B cell (primary cell): ENCODE measurements around the gene HIGD1C. TPM values are rescaled to one million over a fixed set of nuclear protein-coding genes. Genes with fewer than 3 reads are reported as not detected.

Source experiments
- ATAC-seq: fragments of 200-7000 bp; cut with Tn5 transposase; one replicate; pipeline ENCODE4 v1.10.0; 2021; ENCODE audit warnings: low read depth, mild to moderate bottlenecking, moderate number of reproducible peaks, moderate library complexity
- CTCF ChIA-PET: fragments of 350-600 bp; sonication (Branson Sonifier 250); formaldehyde crosslinking; loops from one replicate; lab custom pipeline; 2021; ENCODE audit warnings: antibody characterized with exemption, inconsistent platforms; lab: Charles Lee
- POLR2A ChIA-PET: fragments of 350-600 bp; sonication (Branson Sonifier 250); formaldehyde crosslinking; loops from one replicate; lab custom pipeline; 2021; ENCODE audit warnings: antibody characterized with exemption; lab: Charles Lee
- DNase-seq: peaks from one replicate; pipeline ENCODE4 v3.0.0; 2013
- H2AFZ ChIP-seq: 2 replicates; pipeline ENCODE4 v1.6.1; 2012; ENCODE audit warnings: mild to moderate bottlenecking, low read depth, low read length; ENCODE audit not compliant: insufficient read depth, poor library complexity, severe bottlenecking
- H3K27ac ChIP-seq, 2 donors: 1 replicate in 1 of 2; 2 replicates in 1 of 2; pipeline ENCODE4 v1.5.1; 2012 to 2013; ENCODE audit warnings: low read length in 2 of 2, mild to moderate bottlenecking in 2 of 2, moderate library complexity in 1 of 2
- H3K27me3 ChIP-seq, 4 experiments: fragments of 200-600 bp in 1 of 4; sonication (generic) in 1 of 4; replicated peaks in 1 of 4; 1 replicate in 2 of 4; 2 replicates in 2 of 4; pipeline versions ENCODE4 v1.6.1 to v1.7.0; 2013 to 2016; ENCODE audit warnings: low read length in 3 of 4, mild to moderate bottlenecking in 2 of 4, mixed read lengths in 1 of 4, moderate library complexity in 1 of 4; ENCODE audit not compliant: insufficient read depth in 4 of 4, control insufficient read depth in 3 of 4; ENCODE audit errors: control extremely low read depth in 1 of 4
- H3K36me3 ChIP-seq, 2 experiments: replicated peaks in 1 of 2; 1 replicate in 1 of 2; 2 replicates in 1 of 2; pipeline versions ENCODE4 v1.6.1 to v1.7.1; 2013; ENCODE audit warnings: low read length in 1 of 2; ENCODE audit not compliant: insufficient read depth in 2 of 2, control insufficient read depth in 1 of 2; ENCODE audit errors: control extremely low read depth in 1 of 2, extremely low read depth in 1 of 2
- H3K4me1 ChIP-seq, 2 donors: fragments of 200-600 bp in 1 of 2; sonication (generic) in 1 of 2; 1 replicate in 1 of 2; 2 replicates in 1 of 2; pipeline versions ENCODE4 v1.5.1 to v1.6.1; 2013 to 2017; ENCODE audit warnings: low read length in 2 of 2; ENCODE audit not compliant: control insufficient read depth in 2 of 2, insufficient read depth in 2 of 2
- H3K4me2 ChIP-seq: replicated peaks from 2 replicates; pipeline ENCODE3; 2012; ENCODE audit warnings: mild to moderate bottlenecking, low read depth, low read length; ENCODE audit not compliant: poor library complexity, severe bottlenecking
- H3K4me3 ChIP-seq, 5 experiments: fragments of 200-600 bp in 1 of 5; sonication (generic) in 1 of 5; 1 replicate in 3 of 5; 2 replicates in 2 of 5; pipeline versions ENCODE4 v1.5.1 to v1.7.0; 2011 to 2016; ENCODE audit warnings: low read length in 4 of 5, mild to moderate bottlenecking in 4 of 5, low read depth in 2 of 5, control low read depth in 1 of 5, moderate library complexity in 1 of 5; ENCODE audit not compliant: insufficient read depth in 1 of 5; ENCODE audit errors: control extremely low read depth in 1 of 5, extremely low read depth in 1 of 5
- H3K79me2 ChIP-seq: fragments of 200-600 bp; sonication (generic); one replicate; pipeline ENCODE4 v1.6.0; 2016; ENCODE audit warnings: low read length; ENCODE audit not compliant: control insufficient read depth, insufficient read depth
- H3K9ac ChIP-seq: fragments of 200-600 bp; sonication (generic); 2 replicates; pipeline ENCODE4 v1.6.1; 2017; ENCODE audit warnings: mild to moderate bottlenecking, low read length, moderate library complexity
- H3K9me3 ChIP-seq, 3 donors: one replicate each; pipeline versions ENCODE4 v1.6.1 to v1.7.1; 2013; ENCODE audit warnings: low read length in 2 of 3; ENCODE audit not compliant: control insufficient read depth in 2 of 3, insufficient read depth in 1 of 3; ENCODE audit errors: control extremely low read depth in 1 of 3
- H4K20me1 ChIP-seq: 2 replicates; pipeline ENCODE4 v1.6.0; 2012; ENCODE audit warnings: mild to moderate bottlenecking, low read length; ENCODE audit not compliant: insufficient read depth, control insufficient read depth, poor library complexity, severe bottlenecking
- H3K27ac Mint-ChIP-seq: one replicate; pipeline ENCODE4 v1.8.0; 2021; ENCODE audit warnings: mixed read lengths
- H3K27me3 Mint-ChIP-seq: one replicate; pipeline ENCODE4 v1.8.0; 2021; ENCODE audit warnings: mixed read lengths
- H3K4me1 Mint-ChIP-seq: one replicate; pipeline ENCODE4 v1.8.0; 2021; ENCODE audit warnings: mixed read lengths
- H3K4me3 Mint-ChIP-seq: one replicate; pipeline ENCODE4 v1.8.0; 2021; ENCODE audit warnings: mixed read lengths
- H3K9me3 Mint-ChIP-seq: one replicate; pipeline ENCODE4 v1.8.0; 2022; ENCODE audit warnings: mixed read lengths; ENCODE audit not compliant: insufficient read depth
- CTCF ChIP-seq: fragments of 200-600 bp; IDR thresholded peaks from one replicate; pipeline ENCODE4 v1.8.0; 2022; ENCODE audit warnings: antibody characterized with exemption, mild to moderate bottlenecking
- EZH2 ChIP-seq: IDR thresholded peaks from 2 replicates; pipeline ENCODE4 v1.6.1; 2012; ENCODE audit warnings: borderline replicate concordance, low read depth, mild to moderate bottlenecking, moderate library complexity, low read length; ENCODE audit not compliant: insufficient read depth, poor library complexity, severe bottlenecking
- WGBS: methylation state at CpG from one replicate; pipeline ENCODE4 v1.1.5; 2013; ENCODE audit warnings: missing lambda C conversion rate; ENCODE audit not compliant: insufficient coverage; 5-methylcytosine and 5-hydroxymethylcytosine counted together
- intact Hi-C: fragments of 100-400 bp; cut with micrococcal nuclease; formaldehyde crosslinking; loops from one replicate; pipeline ENCODE4 v1.10.0; 2022
- polyA plus RNA-seq: library from polyadenylated mRNA; depleted of rRNA; stranded (reverse); fragments of >200 nt; gene quantifications from 2 replicates; pipeline ENCODE4 v1.2.3, GENCODE V29; 2012
- total RNA-seq, 2 donors: library from RNA; stranded (reverse); fragments of 120-200 nt in 1 of 2; gene quantifications; 1 replicate in 1 of 2; 2 replicates in 1 of 2; pipeline versions ENCODE4 v1.2.3 to v1.2.4, GENCODE V29; 2013 to 2022

HIGD1C gene
- total and polyA plus RNA-seq, 2 donors (not counting 1 experiment from before 2014, with no cell fraction given), result not detected

DNA sequence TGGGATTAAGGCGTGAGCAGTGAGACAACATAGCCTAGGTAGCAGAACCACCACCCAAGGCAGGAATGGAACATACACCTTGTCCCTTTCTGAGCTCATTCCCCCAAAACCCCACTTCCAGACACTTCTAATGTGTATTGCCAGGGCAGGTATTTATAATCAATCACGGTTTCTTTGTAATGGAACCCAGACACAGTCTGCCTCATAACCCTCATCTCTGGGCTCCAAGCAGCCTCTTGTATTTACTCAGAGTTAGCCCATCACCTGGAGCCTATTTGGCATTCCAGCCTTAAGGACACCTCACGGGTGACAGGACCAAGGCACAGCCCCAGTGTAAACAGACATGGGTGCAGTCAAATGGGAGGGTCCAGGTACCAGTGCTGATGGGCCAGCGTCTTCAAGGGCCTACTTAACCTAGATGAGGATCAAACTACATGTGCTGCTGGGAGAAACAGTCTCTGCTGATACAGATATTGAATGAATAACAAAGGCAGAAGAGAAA, 2.5 kb upstream of the HIGD1C start:
- no peak overlapping the region for H3K27ac Mint-ChIP-seq
- H3K9me3 Mint-ChIP-seq, result no peaks in the 10 kb centered on the region
- H3K27me3 ChIP-seq, result no peaks in the 10 kb centered on the region
- H3K27ac ChIP-seq, result no peak overlapping the region
- ChIA-PET POLR2A (no interaction called here), CTCF (interaction anchor here (1.2 kb wide), 1 partner anchor 124 kb away, joined by 3 read pairs; no protein-coding TSS in a partner anchor)
- no peaks in the 10 kb centered on the region for H3K27me3 Mint-ChIP-seq
- H3K9me3 ChIP-seq, result no peaks in the 10 kb centered on the region
- H3K9ac ChIP-seq, result no peak overlapping the region
- WGBS, result 93% methylated on average over 4 of the region's 4 CpGs
- ATAC-seq (no peak), DNase-seq (no peak)
- H3K4me1 Mint-ChIP-seq, result no peaks in the 10 kb centered on the region
- intact Hi-C loops, result no loop called here
- no peaks in the 10 kb centered on the region for H3K79me2 ChIP-seq
- TF ChIP-seq CTCF (no peak), EZH2 (no peak)
- no peak overlapping the region for H3K4me3 Mint-ChIP-seq
- H4K20me1 ChIP-seq, result no peaks in the 10 kb centered on the region
- H3K36me3 ChIP-seq, result no peaks in the 10 kb centered on the region
- H3K4me3 ChIP-seq, result no peak overlapping the region
- no peak overlapping the region for H2AFZ ChIP-seq
- no peaks in the 10 kb centered on the region for H3K4me1 ChIP-seq
- H3K4me2 ChIP-seq, result no peak overlapping the region

GRCh38 chr12:50951112-50951511, 1.2 kb upstream of the HIGD1C start:
- Histone ChIP-seq H3K27me3 (no peaks in the 10 kb centered on the region), H3K4me1 (no peaks in the 10 kb centered on the region), H3K9ac (no peak overlapping the region), H3K9me3 (no peaks in the 10 kb centered on the region), H3K27ac (no peak overlapping the region), H2AFZ (no peak overlapping the region), H3K79me2 (no peaks in the 10 kb centered on the region), H3K4me3 (no peak overlapping the region), H4K20me1 (no peaks in the 10 kb centered on the region), H3K36me3 (no peaks in the 10 kb centered on the region), H3K4me2 (no peak overlapping the region)
- intact Hi-C loops, result no loop called here
- ChIA-PET POLR2A (interaction anchor here (0.6 kb wide), 1 partner anchor 19 kb away, joined by 4 read pairs; no protein-coding TSS in a partner anchor), CTCF (no interaction called here)
- no peaks in the 10 kb centered on the region for H3K4me1 Mint-ChIP-seq
- no CpG with 5 or more reads among the region's 2 CpGs for WGBS
- TF ChIP-seq EZH2 (no peak), CTCF (no peak)
- no peaks in the 10 kb centered on the region for H3K27me3 Mint-ChIP-seq
- no peaks in the 10 kb centered on the region for H3K9me3 Mint-ChIP-seq
- no peak overlapping the region for H3K4me3 Mint-ChIP-seq
- DNase-seq (no peak), ATAC-seq (no peak)
- no peak overlapping the region for H3K27ac Mint-ChIP-seq
